AML-193 (cell line): ENCODE results near the gene MYRIP.

Source experiments
- DNase-seq, 2 experiments: peaks; one replicate each; lab custom pipeline; 2025; lab: John Stamatoyannopoulos, UW

Gene MYRIP

DNA sequence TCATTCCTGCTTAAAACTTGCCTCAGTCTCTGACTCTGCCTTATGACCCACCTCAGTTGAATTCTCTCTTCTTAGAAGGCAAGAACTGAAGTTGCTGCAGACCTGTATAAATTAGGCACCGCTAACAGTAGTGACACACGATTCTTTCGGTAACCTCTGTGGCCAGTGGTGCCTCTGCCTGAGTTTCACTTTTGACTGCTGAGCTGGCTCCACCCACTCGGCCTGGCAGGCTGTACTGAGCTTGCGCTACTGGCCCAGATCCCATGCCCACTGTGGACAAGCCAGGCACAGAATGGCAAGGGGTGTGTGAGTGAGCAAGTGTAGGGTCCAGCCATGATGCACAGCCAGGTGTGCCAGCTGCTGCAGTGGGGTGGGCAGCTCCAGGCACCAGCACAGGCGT, 481.0 kb downstream of the MYRIP start:
- DNase-seq: no peak

DNA sequence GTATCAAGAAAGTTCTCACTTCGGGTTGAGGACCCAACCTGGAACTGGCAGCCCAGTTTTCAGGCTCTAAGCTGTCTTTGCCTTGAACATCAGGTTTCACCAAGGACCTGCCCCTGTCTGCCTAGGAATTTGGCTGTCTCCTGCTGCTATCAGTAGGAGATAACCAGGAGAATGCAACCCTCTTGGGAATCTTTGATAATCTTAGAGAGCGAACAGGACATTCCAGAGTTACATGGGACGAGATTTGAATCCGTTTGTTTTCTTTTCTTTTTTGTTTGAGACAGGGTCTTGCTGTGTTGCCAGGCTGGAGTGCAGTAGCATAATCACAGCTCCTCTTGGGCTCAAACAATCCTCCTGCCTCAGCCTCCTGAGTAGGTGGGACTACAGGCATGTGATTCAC, 482.1 kb downstream of the MYRIP start:
- DNase-seq: no peak

DNA sequence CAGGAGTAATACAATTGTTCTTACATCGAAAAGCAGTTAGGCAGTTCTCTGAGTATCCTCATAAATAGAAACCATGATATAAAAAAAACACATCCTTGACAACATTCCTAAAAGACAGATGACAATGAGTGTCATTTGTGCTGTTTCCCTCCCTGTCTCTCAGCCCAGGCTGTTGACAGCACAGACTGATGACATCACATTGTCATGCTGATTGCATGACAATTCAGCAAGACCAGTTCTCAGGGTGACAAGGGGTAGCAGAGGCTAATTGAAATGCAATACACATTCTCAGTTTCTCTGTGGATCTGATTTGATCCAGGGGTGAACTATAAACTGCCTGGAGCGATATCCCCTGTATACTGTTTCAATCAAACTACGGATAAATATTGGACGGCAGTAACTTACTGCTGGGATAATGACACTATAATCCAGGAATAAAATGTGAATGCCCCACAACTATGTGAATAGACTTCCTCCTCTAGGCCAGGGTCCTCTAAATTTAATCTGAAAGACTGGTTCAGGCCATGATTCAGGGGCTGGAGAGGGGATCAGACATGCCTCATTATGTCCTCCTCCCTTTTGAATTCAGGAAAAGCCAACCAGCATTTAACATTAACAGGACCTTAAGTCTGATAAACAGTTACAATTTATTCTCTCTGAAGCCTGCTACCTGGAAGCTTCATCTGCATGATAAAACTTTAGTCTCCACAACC, 483.4 kb downstream of the MYRIP start:
- DNase-seq: no peak

DNA sequence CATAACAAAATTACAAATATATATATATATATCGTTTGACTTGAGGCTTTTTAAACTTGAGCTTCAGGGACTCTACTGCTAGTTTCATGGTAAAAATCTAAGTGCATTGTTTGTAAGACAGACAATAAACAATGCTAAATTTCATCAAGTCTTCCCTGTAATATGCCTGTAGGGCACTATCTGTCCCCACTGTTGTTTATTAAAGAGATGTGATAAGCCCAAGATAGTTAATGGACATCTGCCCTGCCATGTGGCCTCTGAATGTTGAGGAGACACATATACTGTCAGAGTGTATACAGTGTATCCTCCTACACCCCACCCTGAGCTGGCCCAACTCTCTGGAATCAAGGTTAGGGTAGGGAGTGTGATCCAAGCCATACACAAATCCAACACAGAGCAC, 485.0 kb downstream of the MYRIP start:
- no peak for DNase-seq

DNA sequence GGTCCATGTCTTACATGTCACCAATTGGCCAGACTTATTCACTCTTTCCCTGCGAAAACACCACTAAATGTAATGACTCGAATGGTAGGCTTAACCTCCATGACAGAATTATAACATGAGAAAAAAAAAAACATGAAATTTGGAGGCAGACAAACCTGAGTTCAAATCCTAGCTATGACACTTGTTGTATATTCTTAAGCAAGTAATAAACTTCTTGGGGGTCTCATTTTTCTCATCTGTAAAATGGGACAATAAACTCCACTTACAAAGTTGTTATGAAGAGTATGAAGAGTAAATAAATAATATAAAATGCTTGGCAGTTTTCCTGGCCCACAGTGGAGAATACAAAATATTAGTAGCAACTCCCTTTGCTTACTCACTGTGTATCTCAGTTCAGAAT, 488.7 kb downstream of the MYRIP start:
- no peak for DNase-seq

DNA sequence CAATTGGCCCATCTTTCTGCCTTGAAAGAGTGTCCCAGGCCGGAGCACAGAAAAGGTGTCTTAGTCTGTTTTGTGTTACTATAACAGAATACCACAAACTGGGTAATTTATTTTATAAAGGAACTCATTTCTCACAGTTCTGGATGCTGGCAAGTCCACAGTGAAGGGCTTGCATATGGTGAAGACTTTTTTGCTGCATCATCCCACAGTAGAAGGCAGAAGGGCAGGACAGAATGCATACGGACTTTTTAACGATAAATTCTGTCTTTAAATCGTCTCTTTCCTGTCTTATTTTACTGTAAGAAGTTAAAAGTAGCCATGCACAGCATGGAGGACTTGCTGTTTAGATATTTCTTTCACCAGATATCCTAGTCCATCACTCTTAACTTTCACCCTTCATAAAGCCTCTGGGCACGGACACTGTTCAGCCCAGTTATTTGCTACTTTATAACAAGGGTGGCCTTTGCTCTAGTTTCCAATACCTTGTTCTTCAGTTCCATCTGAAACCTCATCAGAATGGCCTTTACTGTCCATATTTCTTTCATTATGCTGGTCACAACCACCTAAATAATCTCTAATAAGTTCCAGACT, 489.8 kb downstream of the MYRIP start:
- DNase-seq: peak in 1 of 2 experiments; percentile 21

DNA sequence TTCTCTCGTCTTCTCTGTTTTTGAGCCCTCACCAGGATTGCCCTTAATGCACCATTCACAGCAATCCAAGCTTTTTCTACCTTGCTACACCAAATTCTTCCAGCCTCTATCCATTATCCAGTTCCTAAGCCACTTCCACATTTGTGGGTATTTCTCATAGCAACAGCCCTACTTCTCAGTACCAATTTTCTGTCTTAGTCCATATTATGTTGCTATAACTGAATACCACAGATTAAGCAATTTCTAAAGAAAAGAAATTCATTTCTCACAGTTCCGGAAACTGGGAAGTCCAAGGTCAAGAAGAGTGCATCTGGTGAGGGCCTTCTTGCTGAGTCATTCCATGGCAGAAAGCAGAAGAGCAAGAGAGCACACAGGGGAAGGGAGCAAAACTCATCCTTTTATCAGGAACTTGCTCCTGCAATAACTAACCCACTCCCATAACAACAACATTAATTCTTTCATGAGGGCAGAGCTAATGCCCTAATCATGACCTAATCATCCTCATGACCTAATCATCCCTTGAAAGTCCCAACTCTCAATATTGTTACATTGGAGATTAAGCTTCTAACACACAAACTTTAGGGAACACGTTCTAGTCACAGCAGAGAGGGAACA, 490.4 kb downstream of the MYRIP start:
- DNase-seq: peak; percentile 99

DNA sequence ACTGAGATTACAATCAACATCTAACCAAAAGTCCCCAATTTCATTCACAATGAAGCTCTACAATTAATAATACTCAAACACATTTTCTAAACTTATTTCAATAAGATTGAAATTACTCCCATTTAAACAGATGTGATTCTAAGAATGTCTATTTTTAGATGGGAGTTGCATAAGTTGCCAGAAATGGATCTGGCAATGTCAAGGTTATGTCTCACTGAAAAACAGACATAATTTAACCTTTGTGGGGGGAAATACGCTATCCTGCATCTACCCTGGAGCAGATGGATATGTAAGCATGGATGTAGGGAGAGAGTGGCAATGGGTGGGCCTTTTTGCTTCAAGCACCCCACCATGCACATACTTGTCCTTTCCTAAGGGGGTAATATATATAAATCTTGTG, 493.4 kb downstream of the MYRIP start:
- no peak for DNase-seq

DNA sequence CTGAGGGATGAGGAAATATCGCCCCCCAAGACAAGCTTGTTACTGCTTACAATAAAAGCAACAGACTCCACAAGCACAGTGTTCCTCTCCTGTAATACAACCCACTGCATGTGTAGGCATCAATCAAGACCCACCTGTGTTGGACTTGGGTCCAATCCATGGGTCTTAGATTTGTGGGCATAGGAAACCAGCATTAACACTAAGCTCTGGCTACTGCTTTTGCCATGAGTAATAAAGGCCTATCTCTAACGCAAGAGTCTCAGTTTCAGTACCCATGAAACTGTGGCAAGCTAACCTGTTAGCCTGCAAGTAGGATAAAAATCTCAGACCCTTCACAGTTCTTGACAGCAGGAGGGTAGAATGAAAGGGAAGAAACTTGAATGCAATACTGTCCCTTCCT, 494.9 kb downstream of the MYRIP start:
- DNase-seq: no peak

DNA sequence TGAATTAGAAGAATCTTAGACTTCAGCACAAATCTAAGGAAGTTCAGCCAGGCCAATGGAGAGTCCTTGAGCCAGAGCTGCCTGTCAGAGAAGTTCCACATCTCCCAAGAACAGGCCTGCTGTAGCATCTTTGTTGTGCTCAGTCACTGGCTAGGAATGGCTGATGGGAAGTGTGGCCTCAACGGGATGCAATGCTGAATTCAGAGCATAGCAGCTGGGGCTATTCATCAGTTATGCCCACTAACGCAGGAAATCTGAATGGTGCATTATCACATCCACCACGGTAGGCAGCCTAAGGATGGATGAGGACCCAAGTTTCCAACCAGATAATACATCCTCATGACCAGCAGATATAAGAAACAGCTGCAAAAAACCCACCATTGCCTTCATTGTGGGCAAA, 496.9 kb downstream of the MYRIP start:
- DNase-seq: no peak

DNA sequence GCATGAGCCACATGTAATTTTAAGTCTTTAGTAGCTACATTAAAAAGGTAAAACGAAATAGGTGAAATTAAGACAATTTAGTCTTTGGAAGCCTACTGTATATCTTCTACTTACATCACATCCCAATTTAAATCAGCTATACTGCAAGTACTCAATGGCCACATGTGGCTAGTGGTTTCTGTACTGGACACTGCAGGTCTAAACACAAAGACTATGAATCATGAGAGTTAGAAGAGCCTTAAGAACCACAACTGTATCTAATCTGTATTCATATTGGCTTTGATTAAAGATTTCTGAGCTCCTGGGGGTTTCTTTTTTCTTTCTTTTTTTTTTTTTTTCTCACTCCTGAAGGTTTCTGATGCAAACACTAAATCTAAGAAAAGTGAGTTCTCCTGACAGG, 497.8 kb downstream of the MYRIP start:
- DNase-seq: no peak

DNA sequence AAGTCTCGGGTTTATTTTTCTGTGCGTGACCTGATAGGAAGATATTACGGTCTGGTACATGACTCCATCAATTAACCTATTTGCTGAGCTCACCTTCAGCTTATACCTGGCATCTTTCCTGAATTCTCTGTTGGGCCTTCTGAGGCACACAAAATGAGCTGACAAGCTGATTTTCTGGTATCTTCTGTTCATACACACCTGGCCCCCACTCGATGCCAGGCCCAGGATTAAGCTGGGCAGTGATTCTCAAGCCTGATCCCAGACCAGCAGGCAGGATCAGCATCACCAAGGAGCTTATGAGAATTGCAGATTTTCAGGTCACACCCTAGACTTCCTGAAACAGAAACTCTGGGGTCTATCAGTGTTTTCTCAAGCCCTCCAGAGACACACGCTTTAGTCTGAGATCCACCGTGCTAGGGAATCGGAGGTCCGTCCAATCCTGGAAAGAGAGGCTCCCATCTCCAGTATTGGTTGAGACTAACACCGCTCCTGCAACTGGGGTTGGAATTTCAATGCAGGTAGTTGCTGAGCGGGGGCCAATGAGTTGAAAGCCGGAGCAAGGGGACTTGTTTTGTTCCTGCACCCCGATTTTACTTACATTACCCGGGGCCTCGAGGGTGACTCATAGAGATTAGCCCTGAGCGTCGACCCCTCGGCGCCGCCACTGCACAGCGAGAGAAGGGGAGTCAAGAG, 499.5 kb downstream of the MYRIP start:
- DNase-seq: no peak

DNA sequence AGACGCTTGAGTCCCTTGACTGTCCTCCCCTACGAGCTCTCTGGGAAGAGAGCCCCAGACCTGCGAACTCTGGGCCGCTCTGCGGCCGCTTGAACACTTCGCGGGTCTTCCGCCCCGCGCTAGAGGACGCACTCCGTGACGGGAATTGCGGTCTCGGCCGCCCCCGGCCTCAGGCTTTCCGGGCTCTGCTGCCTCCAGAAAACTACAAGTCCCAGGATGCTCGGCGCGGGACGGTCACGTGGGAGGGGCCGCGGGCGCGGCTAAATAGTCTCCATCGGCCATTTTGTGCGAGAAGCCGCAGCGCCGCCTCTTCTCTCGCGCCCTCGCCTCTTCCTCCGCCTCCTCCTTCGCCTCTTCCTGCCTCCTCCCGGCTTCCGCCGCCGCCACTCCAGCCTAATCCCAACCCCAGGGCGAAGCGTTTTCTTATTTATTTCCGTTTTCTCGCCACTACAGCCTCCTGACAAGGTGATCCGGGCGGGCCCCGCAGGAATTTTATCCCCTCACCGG, 500.1 kb downstream of the MYRIP start, which contains the start of gene EIF1B:
Gene EIF1B (plus strand): TSS at position 290 of the 507 bp plus-strand sequence. CDS start 235 bp downstream, outside the sequence.
- peak; percentile 98 for DNase-seq
